Cardiac septum (tissue), 1 donor: Measurements from ENCODE around the gene OR5AR1. TPM values are rescaled to one million over a fixed set of nuclear protein-coding genes. Genes with fewer than 3 reads are reported as not detected.

Experiments used
- total RNA-seq: library from RNA; stranded (reverse); fragmentation: NEBNext Ultra II Directional; extraction: Animal tissue kit (Norgen Biotek cat#: 25700); gene quantifications from one replicate; pipeline ENCODE4 v1.2.1, GENCODE V29; 2021
- donor health status: DM: no; HTN: no; CAD: no.

OR5AR1 gene
- total RNA-seq, 1 donor from 2014 or later: not detected

Other genes with a start within 250 kb of the OR5AR1 start
- not detected for gene OR5M3, start 190.3 kb upstream of the OR5AR1 start, total RNA-seq
- gene OR5M8, start 172.3 kb upstream of the OR5AR1 start, total RNA-seq: not detected
- not detected for gene OR5M11, start 120.4 kb upstream of the OR5AR1 start, total RNA-seq
- gene OR5M10, start 86.0 kb upstream of the OR5AR1 start, total RNA-seq: not detected
- gene OR5M1, start 48.8 kb upstream of the OR5AR1 start, total RNA-seq: not detected
- not detected for gene OR5AP2, start 21.2 kb upstream of the OR5AR1 start, total RNA-seq
- gene OR9G1, start 35.4 kb downstream of the OR5AR1 start, total RNA-seq: not detected
- gene OR9G4, start 85.0 kb downstream of the OR5AR1 start, total RNA-seq: not detected